GM18873 (cell line): ENCODE measurements around the gene PAQR3.
"Not testable (repeated sequence)": the region's sequence is repeated elsewhere in the genome, so short reads cannot be mapped to it uniquely, and the experiment has no call there.

Source experiments
- ATAC-seq: cut with Tn5 transposase; IDR thresholded peaks from one replicate; pipeline ENCODE4 v1.9.1; 2021; ENCODE audit warnings: mild to moderate bottlenecking, moderate library complexity, moderate number of reproducible peaks; ENCODE audit not compliant: unreplicated experiment, low FRiP score

PAQR3 gene

GRCh38 chr4:78930016-78930629 lies 9.1 kb downstream of the PAQR3 start:
- no peak for ATAC-seq

GRCh38 chr4:78928835-78929234 lies 10.4 kb downstream of the PAQR3 start:
- no peak for ATAC-seq

GRCh38 chr4:78926826-78927225 lies 12.4 kb downstream of the PAQR3 start:
- ATAC-seq: no peak

- ATAC-seq: no peak
These were observed 15.6 kb downstream of the PAQR3 start for GRCh38 chr4:78923464-78924312.

GRCh38 chr4:78922207-78922606 lies 17.0 kb downstream of the PAQR3 start:
- no peak for ATAC-seq

- no peak for ATAC-seq
These were observed 28.6 kb downstream of the PAQR3 start for GRCh38 chr4:78910612-78911011.

- ATAC-seq: not testable (repeated sequence)
These were observed 30.3 kb downstream of the PAQR3 start for GRCh38 chr4:78908974-78909373.

GRCh38 chr4:78907638-78908037 lies 31.6 kb downstream of the PAQR3 start:
- no peak for ATAC-seq

- no peak for ATAC-seq
These were observed 35.1 kb downstream of the PAQR3 start for GRCh38 chr4:78904143-78904542.

- no peak for ATAC-seq
These were observed 36.9 kb downstream of the PAQR3 start for GRCh38 chr4:78902298-78902697.

- no peak for ATAC-seq
These were observed 37.4 kb downstream of the PAQR3 start for GRCh38 chr4:78901882-78902281.

- no peak for ATAC-seq
These were observed 39.9 kb downstream of the PAQR3 start for GRCh38 chr4:78899302-78899701.

- no peak for ATAC-seq
These were observed 49.3 kb downstream of the PAQR3 start for GRCh38 chr4:78889955-78890354.

GRCh38 chr4:78885598-78885997 lies 53.6 kb downstream of the PAQR3 start:
- ATAC-seq: no peak

- ATAC-seq: no peak
These were observed 58.3 kb downstream of the PAQR3 start for GRCh38 chr4:78880874-78881492.

GRCh38 chr4:78878031-78878430 lies 61.2 kb downstream of the PAQR3 start:
- ATAC-seq: no peak

- ATAC-seq: no peak
These were observed 62.5 kb downstream of the PAQR3 start for GRCh38 chr4:78876568-78877320.

GRCh38 chr4:78870056-78870455 lies 69.2 kb downstream of the PAQR3 start:
- ATAC-seq: no peak

- ATAC-seq: not testable (repeated sequence)
These were observed 70.5 kb downstream of the PAQR3 start for GRCh38 chr4:78868712-78869111.

GRCh38 chr4:78865451-78865850 lies 73.8 kb downstream of the PAQR3 start:
- ATAC-seq: no peak
